GM19238 (cell line): ENCODE results near the gene C2CD4C.
"Not testable (repeated sequence)": the region's sequence is repeated elsewhere in the genome, so short reads cannot be mapped to it uniquely, and the experiment has no call there.

Experiments used
- DNase-seq: peaks from one replicate; pipeline ENCODE4 v3.0.0; 2011; ENCODE audit warnings: low spot score; ENCODE audit not compliant: insufficient read length

C2CD4C gene

DNA sequence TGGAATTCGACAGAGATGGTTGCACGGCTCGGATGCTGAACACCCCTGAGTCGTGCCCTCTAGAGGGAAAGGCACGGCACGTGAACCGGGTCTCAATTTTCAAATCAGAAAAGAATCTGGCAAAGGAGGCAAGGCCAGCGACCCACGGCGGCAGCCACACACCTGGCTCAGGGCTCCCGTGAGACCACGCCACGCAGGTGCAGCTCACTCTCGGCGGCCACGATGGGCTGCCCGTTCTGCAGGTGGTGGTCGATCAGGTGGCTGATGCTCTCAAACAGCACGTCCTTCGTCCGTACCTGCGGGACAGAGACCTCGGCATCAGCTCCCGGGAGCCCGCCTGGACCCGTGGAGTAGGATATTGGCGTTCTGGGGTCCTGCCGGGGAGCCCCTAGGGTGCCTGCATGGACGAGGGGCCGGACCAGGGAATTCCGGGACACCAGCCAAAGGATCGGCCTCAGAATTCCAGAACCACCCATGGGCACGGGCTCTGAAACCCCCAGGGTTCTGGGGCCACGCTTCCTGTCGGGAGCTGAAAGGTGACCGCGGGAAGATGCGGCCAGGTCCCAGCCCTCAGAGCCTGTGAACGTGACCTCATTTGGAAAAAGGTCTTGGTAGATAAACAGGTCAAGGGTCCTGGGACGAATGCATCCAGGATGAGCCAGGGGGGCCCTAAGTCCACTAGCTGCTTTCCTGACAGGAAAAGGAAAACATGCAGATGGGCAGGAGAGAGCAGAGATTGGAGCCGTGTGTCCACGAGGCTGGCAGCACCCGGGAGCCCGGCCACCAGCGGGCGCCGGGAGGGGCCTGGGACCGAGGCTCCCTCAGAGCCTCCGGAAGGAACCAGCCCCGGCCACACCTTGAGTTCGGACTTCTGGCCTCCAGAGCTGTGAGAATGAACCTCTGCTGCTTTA lies 10.1 kb upstream of the C2CD4C start:
- DNase-seq: no peak

GRCh38 chr19:416416-416815 lies 7.5 kb upstream of the C2CD4C start:
- DNase-seq: no peak

- no peak for DNase-seq
Observed at GRCh38 chr19:415292-415691, 6.3 kb upstream of the C2CD4C start.

GRCh38 chr19:413756-414420 lies 4.9 kb upstream of the C2CD4C start:
- no peak for DNase-seq

- no peak for DNase-seq
Observed at GRCh38 chr19:412356-413355, 3.7 kb upstream of the C2CD4C start.

GRCh38 chr19:411723-412355 lies 2.9 kb upstream of the C2CD4C start:
- DNase-seq: no peak

DNA sequence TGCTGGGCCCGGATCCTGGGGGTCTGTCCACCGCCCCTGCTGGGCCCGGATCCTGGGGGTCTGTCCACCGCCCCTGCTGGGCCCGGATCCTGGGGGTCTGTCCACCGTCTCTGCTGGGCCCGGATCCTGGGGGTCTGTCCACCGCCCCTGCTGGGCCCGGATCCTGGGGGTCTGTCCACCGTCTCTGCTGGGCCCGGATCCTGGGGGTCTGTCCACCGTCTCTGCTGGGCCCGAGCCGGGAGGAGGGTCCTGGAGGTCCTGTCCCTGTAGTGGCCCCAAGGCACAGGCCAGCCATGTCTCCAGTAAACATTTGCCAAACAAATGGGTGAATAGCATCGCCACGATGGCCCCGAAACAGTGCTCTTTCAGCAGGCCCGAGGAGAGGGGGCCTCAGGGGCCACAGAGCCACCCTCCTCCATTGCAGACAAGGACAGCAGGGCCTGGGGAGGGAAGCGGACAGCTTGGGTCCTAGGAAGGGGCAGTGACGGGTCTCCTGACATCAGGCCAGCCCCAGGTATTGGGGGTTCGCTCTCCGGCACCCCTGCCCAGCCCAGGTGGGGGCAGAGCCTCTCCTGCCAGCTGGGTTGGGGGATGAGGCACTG lies 2.3 kb upstream of the C2CD4C start:
- not testable (repeated sequence) for DNase-seq

- DNase-seq: no peak
Observed at GRCh38 chr19:410243-410781, 1.4 kb upstream of the C2CD4C start.

DNA sequence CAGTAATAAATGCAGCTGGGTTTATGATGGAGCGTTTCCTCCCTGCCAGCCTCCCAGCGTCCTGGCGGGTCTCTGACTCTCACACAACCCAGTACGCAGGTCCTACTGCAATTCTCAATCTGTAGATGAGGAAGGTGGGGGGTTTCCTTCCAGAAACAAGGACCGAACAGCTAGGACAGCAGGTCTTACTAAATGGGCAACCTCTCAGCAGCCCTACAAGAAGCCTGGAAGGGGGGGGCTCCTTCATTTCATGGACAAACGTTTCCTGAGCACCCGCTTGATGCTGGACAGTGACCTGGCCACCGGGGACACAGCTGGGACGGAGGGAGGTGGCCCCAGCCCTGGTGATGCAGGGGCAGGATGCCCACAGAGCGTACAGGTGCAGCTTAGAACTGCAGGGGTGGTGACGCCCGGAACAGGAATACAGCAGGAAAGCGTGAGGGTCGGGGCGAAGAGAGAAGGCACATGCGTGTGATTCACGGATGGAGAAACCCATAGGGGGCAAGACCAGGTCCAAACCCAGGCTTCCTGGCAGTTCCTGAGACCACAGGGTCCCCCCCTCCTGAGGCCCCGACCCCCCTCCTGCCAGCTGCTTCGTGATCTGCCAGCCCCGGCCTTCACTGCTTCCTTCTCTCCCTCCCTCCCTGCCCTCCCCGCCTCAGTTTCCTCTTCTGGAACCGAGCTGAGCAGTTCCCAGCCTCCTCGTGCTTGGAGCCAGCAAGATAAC lies 732 bp upstream of the C2CD4C start:
- DNase-seq: no peak

GRCh38 chr19:408441-408901 lies 476 bp downstream of the C2CD4C start:
- DNase-seq: no peak

DNA sequence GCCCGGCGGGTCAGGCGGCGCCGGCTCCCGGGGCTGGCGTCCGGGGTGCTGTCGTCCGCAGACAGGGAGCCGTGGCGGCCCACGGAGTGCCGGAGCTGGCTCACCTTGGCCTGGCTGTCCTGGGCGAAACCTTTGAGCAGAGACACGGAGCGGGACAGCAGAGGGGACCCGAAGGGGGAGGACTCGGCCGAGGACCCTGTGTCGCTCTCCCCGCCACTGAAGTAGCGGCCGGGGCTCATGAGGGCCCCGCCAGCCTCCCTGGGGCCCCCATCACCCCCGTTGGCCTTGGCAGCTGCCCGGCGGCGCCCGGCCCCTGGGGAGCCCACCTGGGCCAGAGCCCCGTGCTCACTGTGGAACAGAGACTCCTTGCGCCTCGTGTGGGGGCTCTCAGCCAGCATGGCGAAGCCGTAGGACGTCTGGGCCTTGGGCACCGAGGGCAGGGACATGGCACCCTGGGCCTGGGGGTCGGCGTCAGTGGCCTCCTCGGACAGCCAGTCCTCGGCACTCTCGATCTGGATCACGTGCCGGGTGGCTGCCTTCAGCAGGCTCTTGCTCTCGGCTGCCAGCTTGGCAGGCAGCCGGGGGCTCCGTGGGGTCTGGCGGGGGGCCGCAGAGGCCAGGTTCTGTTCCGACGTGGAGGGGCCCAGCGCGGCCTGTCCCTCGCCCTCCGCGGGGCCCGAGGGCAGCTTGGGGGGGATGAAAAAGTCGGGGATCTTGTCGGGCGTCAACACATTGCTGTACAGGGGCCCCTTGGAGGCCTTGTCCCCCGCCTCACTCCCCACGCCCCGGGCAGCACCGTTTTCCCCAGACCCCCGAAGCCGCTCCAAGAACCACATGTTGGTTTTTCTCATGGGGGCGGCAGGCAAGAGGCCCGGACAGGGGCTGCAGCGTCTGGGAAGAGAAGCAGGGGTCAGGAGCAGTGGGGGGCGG lies 1.2 kb downstream of the C2CD4C start:
- DNase-seq: no peak

DNA sequence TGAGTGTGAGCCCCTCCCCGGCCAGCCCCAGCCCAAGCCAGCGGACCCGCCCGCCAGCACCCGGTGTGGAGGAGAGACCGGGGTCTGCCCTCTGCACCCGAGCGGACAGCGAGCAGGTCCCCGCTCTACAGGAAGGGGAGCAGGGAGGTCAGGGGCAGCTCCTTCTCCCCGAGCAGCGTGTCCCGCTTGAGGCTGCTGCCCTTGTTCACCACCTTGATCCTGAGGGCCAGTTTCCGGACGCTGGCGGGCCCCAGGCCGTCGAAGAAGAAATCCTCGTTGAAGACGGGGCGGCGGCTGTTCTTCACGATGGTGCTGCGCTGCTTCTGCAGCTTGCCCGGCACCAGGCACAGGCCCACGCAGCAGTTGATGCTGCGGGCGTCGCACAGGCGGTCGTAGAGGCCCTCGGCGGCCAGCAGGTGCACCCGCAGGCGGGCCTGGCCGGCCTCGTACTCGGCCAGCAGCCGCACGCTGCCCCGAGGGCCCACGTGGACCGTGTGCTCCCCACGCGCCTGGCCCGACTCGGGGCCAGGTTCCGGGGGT lies 1.9 kb downstream of the C2CD4C start:
- DNase-seq: no peak

DNA sequence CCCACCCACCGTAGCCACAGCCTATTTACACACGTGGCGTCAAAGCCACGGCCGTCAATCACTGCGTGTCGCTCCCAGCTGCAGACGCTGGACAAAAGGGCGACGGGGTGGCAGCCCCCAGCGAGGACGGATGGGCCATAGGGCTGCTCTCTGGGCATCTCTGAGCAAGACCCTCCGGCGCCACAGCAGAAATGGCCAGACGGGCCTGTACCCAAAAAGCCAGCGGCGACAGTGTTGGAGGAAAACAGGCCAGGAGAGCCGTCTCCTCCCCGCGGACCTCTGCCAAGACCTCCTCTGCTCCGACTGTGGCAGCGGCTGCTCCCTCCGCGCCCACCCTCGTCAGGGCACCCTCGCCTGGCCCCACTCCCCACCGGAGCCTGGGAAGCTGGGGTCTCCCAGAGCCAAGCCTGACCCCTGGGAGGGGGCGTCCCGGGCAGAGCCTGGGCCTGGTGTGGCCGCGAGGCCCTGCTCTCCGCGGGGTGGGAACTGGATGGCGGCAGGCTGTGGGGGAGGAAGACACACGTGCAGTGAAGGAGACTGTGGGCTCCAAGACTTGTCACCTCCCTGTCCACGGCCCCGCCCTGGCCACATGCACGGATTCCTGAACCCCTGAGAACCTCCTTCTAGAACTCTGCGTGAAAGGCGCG lies 2.7 kb downstream of the C2CD4C start:
- DNase-seq: no peak

- no peak for DNase-seq
Observed at GRCh38 chr19:405121-405965, 3.6 kb downstream of the C2CD4C start.

DNA sequence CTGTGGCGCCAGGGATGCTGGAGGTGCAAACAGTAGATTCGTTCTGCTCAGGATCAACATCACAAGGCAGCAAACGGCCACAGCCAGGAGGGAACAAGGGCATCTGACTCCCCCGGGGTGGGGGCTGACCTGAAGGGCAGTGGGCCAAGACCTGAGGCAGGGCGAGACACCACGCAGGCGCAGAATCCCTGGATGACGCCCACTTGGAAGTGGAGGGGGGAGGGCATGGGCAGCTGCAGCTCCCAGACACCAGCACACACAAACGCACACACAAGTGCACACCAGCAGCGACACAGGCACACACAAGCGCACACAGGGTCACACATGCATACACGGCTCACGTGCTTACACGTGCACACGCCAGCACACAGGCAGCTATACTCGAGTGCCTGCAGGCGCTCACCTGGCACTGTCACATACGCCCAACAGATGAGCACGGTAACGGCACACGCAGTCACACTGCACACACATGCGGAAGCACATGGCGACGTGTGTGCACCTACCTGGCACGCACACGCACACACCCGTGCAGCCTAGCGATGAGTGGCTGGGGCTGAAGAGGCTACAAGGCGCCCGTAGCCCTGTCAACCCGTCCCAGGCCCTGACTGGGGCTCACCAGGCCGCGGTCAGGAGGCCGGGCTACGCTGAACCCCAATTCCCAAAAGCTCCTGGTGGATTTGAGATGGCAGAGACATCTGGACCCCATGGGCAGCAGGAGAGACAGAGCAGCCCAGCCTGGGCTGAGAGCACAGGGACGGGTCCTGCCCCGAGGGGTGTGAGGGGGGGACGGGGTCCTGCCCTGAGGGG lies 5.5 kb downstream of the C2CD4C start:
- no peak for DNase-seq

GRCh38 chr19:402786-403185 lies 6.2 kb downstream of the C2CD4C start:
- DNase-seq: no peak
